Activated T-helper 2 cell treated with anti-CD3 and anti-CD28 coated beads, Interferon-gamma antibody, Interleukin-2, Interleukin-4, amounts not matched to agents 10 μg/mL and 5 μg/mL and 100 μg/mL, durations not matched to agents 14 hours and 24 hours and 36 hours (primary cell): ENCODE measurements around the gene FICD. TPM values are rescaled to one million over a fixed set of nuclear protein-coding genes. Genes with fewer than 3 reads are reported as not detected.

ENCODE experiments used
- DNase-seq: peaks from one replicate; pipeline ENCODE4 v3.0.0; 2021; ENCODE audit warnings: low spot score
- H3K27ac Mint-ChIP-seq: one replicate; pipeline ENCODE4 v1.8.0; 2021; ENCODE audit warnings: mixed read lengths
- H3K27me3 Mint-ChIP-seq: one replicate; pipeline ENCODE4 v1.8.0; 2021; ENCODE audit warnings: low read depth, mixed read lengths
- H3K36me3 Mint-ChIP-seq: one replicate; pipeline ENCODE4 v1.8.0; 2021; ENCODE audit warnings: low read depth, mixed read lengths
- H3K4me1 Mint-ChIP-seq: one replicate; pipeline ENCODE4 v1.8.0; 2021; ENCODE audit warnings: low read depth, mixed read lengths
- H3K4me3 Mint-ChIP-seq: one replicate; pipeline ENCODE4 v1.8.0; 2021; ENCODE audit warnings: low read depth, mild to moderate bottlenecking, moderate library complexity, mixed read lengths
- H3K9me3 Mint-ChIP-seq: one replicate; pipeline ENCODE4 v1.8.0; 2021; ENCODE audit warnings: mixed read lengths
- intact Hi-C: fragments of 100-400 bp; cut with micrococcal nuclease; formaldehyde crosslinking; loops from one replicate; pipeline ENCODE4 v1.15.1; 2023
- total RNA-seq: library from RNA; stranded (reverse); gene quantifications from 2 replicates; pipeline ENCODE4 v1.2.3, GENCODE V29; 2022

The FICD gene
- total RNA-seq, 1 donor from 2014 or later = 7.1 TPM

- intact Hi-C loops = no loop called here
- no peak for DNase-seq
- Mint-ChIP-seq H3K9me3 (no peaks in the 10 kb centered on the region), H3K27ac (no peak overlapping the region), H3K4me1 (peaks cover 31% of the 10 kb centered on the region), H3K4me3 (no peak overlapping the region), H3K36me3 (peaks cover 70% of the 10 kb centered on the region), H3K27me3 (no peaks in the 10 kb centered on the region)
Observed at GRCh38 chr12:108565976-108566375, 50.9 kb downstream of the FICD start.

GRCh38 chr12:108566452-108566851, 51.4 kb downstream of the FICD start:
- no peaks in the 10 kb centered on the region for H3K27me3 Mint-ChIP-seq
- no peaks in the 10 kb centered on the region for H3K9me3 Mint-ChIP-seq
- H3K27ac Mint-ChIP-seq = no peak overlapping the region
- DNase-seq = no peak
- H3K4me3 Mint-ChIP-seq = no peak overlapping the region
- peaks cover 70% of the 10 kb centered on the region for H3K36me3 Mint-ChIP-seq
- intact Hi-C loops = no loop called here
- H3K4me1 Mint-ChIP-seq = peaks cover 31% of the 10 kb centered on the region

DNA sequence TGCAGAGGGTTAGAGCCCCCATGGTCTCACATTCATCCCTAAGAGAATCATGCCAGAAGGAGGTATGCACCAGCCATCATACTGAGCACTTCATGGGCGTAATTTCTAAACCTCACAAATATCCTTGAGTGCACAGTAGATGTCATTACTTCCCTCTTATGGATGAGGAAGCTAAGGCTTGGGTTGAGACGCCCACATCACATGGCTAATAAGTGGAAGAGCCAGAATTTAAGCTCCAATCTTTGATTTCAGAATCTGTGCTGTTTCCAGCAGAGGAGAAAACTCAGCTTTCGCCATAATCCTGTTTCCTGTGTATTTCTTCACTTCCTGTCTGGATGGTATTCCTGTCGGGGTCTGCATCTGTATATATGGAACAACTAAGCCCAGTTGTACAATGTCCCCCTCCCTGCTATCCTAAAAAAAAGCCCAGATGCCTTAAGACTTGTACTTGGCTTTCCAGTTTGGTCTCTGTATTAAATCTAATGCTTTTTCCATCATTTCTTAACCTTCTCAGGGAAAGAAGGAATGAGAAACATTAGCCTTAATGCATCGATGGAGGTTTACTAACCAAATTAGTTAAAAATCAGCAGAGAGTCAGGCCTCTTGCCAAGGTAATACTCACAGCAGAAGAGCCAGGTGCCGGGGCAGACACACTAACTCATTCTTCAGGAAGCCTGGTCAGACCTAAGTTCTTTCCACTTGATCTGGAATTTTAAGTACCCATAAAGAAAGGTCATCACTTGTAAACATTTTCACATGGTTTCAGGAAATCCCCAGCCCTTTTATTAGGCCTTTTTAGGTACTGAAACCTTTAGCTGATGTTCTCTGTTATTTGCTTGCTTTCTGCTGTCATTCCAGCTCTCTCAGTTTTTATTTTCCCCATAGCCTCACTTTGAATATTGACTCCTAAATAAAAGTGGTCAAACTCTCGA, 52.6 kb downstream of the FICD start:
- Mint-ChIP-seq H3K36me3 (peaks cover 70% of the 10 kb centered on the region), H3K4me1 (peaks cover 29% of the 10 kb centered on the region), H3K9me3 (no peaks in the 10 kb centered on the region), H3K27ac (peak overlapping the region; percentile 88), H3K4me3 (no peak overlapping the region), H3K27me3 (no peaks in the 10 kb centered on the region)
- intact Hi-C loops = no loop called here
- no peak for DNase-seq

GRCh38 chr12:108568338-108569154, 53.5 kb downstream of the FICD start:
- peak; percentile 73 for DNase-seq
- Mint-ChIP-seq H3K9me3 (no peaks in the 10 kb centered on the region), H3K36me3 (peaks cover 69% of the 10 kb centered on the region), H3K4me3 (peak overlapping the region; percentile 59), H3K4me1 (peaks cover 37% of the 10 kb centered on the region), H3K27ac (peak overlapping the region; percentile 88), H3K27me3 (no peaks in the 10 kb centered on the region)
- intact Hi-C loops = loop anchor here (1.0 kb wide), 2 partner anchors 49 to 65 kb away; partner anchors contain the start of gene SELPLG

Other genes with a start within 250 kb of the FICD start
- not detected in 2 replicates for gene CMKLR1, start 176.0 kb upstream of the FICD start, total RNA-seq
- gene SART3, start 45.9 kb downstream of the FICD start, total RNA-seq = 85.8 and 92.6 TPM in 2 replicates
- 62.9 and 63.5 TPM in 2 replicates for gene ISCU, start 47.3 kb downstream of the FICD start, total RNA-seq
- gene TMEM119, start 82.8 kb downstream of the FICD start, total RNA-seq = not detected in 2 replicates
- gene SELPLG, start 118.6 kb downstream of the FICD start, total RNA-seq = 52.1 and 55.6 TPM in 2 replicates
- 81.5 and 88.8 TPM in 2 replicates for gene CORO1C, start 216.2 kb downstream of the FICD start, total RNA-seq